ENCODE data around the gene OR51G2. TPM values are rescaled to one million over a fixed set of nuclear protein-coding genes. Genes with fewer than 3 reads are reported as not detected.

Gene OR51G2, protein sequence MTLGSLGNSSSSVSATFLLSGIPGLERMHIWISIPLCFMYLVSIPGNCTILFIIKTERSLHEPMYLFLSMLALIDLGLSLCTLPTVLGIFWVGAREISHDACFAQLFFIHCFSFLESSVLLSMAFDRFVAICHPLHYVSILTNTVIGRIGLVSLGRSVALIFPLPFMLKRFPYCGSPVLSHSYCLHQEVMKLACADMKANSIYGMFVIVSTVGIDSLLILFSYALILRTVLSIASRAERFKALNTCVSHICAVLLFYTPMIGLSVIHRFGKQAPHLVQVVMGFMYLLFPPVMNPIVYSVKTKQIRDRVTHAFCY
- not detected for polyA plus RNA-seq (2012; ENCODE audit: insufficient read length, low read depth)

DNA sequence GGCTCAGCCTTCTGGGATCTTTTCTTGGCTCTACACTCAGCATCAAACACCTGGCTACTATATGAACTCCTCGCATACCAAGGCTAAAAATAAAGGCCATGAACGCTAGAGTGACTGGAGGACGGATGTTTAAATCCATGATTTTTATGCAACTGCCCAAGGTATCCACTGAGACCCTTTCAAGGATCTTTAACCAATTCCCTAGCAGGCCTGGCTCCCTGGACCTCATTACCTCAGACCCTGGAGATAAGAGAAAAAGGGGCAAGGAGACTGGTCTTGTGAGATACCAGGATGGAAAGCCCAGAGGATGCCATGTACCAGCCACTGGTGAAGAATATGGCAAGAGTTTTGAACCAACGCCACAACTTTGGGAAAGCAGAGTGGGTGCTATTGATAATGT, at the start of gene OR51G2:
Gene OR51G2 (minus strand): TSS at position 101 of the 400 bp plus-strand sequence. CDS start 3,687 bp downstream, outside the sequence.
- TF ChIP-seq TAF1 (IDR thresholded peaks at IDR 0.05; ENCODE audit: borderline replicate concordance, insufficient read depth, low read length) (no peak), POLR2AphosphoS5 (IDR thresholded peaks at IDR 0.05; ENCODE audit: low read depth, low read length) (no peak), SIN3A (IDR thresholded peaks at IDR 0.05; ENCODE audit: borderline replicate concordance, insufficient read depth, low read length) (no peak), FOXP2 (optimal IDR thresholded peaks at IDR 0.05; ENCODE audit: borderline replicate concordance, extremely low read depth, extremely low read length, insufficient read depth) (no peak)
- TF ChIP-seq, protein P1, sequence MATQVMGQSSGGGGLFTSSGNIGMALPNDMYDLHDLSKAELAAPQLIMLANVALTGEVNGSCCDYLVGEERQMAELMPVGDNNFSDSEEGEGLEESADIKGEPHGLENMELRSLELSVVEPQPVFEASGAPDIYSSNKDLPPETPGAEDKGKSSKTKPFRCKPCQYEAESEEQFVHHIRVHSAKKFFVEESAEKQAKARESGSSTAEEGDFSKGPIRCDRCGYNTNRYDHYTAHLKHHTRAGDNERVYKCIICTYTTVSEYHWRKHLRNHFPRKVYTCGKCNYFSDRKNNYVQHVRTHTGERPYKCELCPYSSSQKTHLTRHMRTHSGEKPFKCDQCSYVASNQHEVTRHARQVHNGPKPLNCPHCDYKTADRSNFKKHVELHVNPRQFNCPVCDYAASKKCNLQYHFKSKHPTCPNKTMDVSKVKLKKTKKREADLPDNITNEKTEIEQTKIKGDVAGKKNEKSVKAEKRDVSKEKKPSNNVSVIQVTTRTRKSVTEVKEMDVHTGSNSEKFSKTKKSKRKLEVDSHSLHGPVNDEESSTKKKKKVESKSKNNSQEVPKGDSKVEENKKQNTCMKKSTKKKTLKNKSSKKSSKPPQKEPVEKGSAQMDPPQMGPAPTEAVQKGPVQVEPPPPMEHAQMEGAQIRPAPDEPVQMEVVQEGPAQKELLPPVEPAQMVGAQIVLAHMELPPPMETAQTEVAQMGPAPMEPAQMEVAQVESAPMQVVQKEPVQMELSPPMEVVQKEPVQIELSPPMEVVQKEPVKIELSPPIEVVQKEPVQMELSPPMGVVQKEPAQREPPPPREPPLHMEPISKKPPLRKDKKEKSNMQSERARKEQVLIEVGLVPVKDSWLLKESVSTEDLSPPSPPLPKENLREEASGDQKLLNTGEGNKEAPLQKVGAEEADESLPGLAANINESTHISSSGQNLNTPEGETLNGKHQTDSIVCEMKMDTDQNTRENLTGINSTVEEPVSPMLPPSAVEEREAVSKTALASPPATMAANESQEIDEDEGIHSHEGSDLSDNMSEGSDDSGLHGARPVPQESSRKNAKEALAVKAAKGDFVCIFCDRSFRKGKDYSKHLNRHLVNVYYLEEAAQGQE (IDR thresholded peaks at IDR 0.05; ENCODE audit: insufficient read depth in 1 of 2, low read depth in 2 of 2, low read length in 2 of 2), result no peak

DNA sequence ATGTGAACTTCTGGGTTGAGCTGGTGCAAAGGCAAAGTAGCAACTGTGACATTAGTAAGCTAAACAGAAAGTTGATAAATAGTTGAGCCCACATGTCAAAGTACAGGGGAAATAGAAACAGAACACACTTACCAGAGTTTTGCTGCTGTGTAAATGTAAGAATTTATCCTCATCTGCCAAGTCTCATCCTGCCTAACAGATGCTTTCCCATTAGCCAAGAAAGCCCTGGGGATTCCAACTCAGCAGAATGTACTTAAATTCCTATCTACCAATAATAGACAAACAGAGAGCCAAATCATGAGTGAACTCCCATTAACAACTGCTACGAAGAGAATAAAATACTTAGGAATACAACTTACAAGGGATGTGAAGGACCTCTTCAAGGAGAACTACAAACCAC, 43.7 kb upstream of the OR51G2 start:
- TF ChIP-seq, protein P1 (IDR thresholded peaks at IDR 0.05; ENCODE audit: insufficient read depth in 1 of 2, low read depth in 2 of 2, low read length in 2 of 2), result no peak
- TF ChIP-seq TAF1 (IDR thresholded peaks at IDR 0.05; ENCODE audit: borderline replicate concordance, insufficient read depth, low read length), result no peak
- TF ChIP-seq SIN3A (IDR thresholded peaks at IDR 0.05; ENCODE audit: borderline replicate concordance, insufficient read depth, low read length), result no peak
- no peak for TF ChIP-seq FOXP2 (optimal IDR thresholded peaks at IDR 0.05; ENCODE audit: borderline replicate concordance, extremely low read depth, extremely low read length, insufficient read depth)
- no peak for TF ChIP-seq POLR2AphosphoS5 (IDR thresholded peaks at IDR 0.05; ENCODE audit: low read depth, low read length)

DNA sequence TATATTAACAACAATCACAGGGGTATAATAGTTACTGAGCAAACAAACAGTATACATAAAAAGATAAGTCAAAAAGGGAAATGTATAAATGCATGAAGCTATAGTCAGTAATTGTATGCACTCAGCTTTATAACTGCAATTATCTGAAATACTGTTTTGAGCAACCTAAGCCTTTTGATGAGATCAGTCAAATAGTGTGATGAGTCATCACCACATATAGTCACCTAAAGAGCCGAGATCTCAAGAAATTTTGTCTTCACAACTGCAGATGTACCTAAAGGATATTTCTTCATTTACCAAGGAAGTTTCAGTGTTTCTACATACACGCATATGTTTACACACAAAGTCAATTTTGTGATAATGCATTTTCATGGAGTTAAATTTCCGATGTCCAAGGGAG, 41.7 kb upstream of the OR51G2 start:
- TF ChIP-seq FOXP2 (optimal IDR thresholded peaks at IDR 0.05; ENCODE audit: borderline replicate concordance, extremely low read depth, extremely low read length, insufficient read depth), result no peak
- TF ChIP-seq TAF1 (IDR thresholded peaks at IDR 0.05; ENCODE audit: borderline replicate concordance, insufficient read depth, low read length), result no peak
- TF ChIP-seq, protein P1 (IDR thresholded peaks at IDR 0.05; ENCODE audit: insufficient read depth in 1 of 2, low read depth in 2 of 2, low read length in 2 of 2), result no peak
- TF ChIP-seq SIN3A (IDR thresholded peaks at IDR 0.05; ENCODE audit: borderline replicate concordance, insufficient read depth, low read length), result no peak
- TF ChIP-seq POLR2AphosphoS5 (IDR thresholded peaks at IDR 0.05; ENCODE audit: low read depth, low read length), result no peak

DNA sequence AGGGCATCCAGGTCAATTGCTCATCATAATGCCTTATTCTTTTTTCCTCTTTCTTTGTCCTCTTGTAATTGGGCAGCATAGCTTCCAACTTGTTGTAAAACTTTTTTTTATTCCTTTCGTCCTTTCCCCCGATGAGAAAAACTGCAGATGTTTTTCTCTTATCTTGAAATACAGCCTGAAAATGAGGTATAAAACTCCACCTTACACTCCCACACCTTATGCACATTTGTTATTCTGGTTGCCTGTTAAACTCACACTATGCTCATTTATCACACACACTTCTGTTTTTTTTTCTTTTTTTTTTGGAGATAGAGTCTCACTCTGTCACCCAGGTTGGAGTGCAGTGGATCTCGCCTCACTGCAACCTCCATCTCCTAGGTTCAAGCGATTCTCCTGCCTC, 38.2 kb upstream of the OR51G2 start:
- TF ChIP-seq, protein P1 (IDR thresholded peaks at IDR 0.05; ENCODE audit: insufficient read depth in 1 of 2, low read depth in 2 of 2, low read length in 2 of 2), result no peak
- TF ChIP-seq TAF1 (IDR thresholded peaks at IDR 0.05; ENCODE audit: borderline replicate concordance, insufficient read depth, low read length), result no peak
- no peak for TF ChIP-seq FOXP2 (optimal IDR thresholded peaks at IDR 0.05; ENCODE audit: borderline replicate concordance, extremely low read depth, extremely low read length, insufficient read depth)
- TF ChIP-seq SIN3A (IDR thresholded peaks at IDR 0.05; ENCODE audit: borderline replicate concordance, insufficient read depth, low read length), result no peak
- TF ChIP-seq POLR2AphosphoS5 (IDR thresholded peaks at IDR 0.05; ENCODE audit: low read depth, low read length), result no peak
